ENCODE data around the gene FAM81A.

The FAM81A gene

GRCh38 chr15:59541750-59542149, 103.8 kb downstream of the FAM81A start:
- no peak for DNase-seq (ENCODE audit: low read depth)
- H3K4me3 ChIP-seq (ENCODE audit: low read length), result no peak overlapping the region
- TF ChIP-seq CTCF (conservative IDR thresholded peaks at IDR 0.05; ENCODE audit: low read depth, low read length), result no peak

GRCh38 chr15:59543721-59544547, 105.9 kb downstream of the FAM81A start:
- no peak for TF ChIP-seq CTCF (conservative IDR thresholded peaks at IDR 0.05; ENCODE audit: low read depth, low read length)
- no peak overlapping the region for H3K4me3 ChIP-seq (ENCODE audit: low read length)
- DNase-seq (ENCODE audit: low read depth), result no peak

GRCh38 chr15:59545573-59545972, 107.6 kb downstream of the FAM81A start:
- no peak for TF ChIP-seq CTCF (conservative IDR thresholded peaks at IDR 0.05; ENCODE audit: low read depth, low read length)

GRCh38 chr15:59548501-59549226, 110.7 kb downstream of the FAM81A start:
- DNase-seq (ENCODE audit: low read depth), result no peak
- no peak for TF ChIP-seq CTCF (conservative IDR thresholded peaks at IDR 0.05; ENCODE audit: low read depth, low read length)
- H3K4me3 ChIP-seq (ENCODE audit: low read length), result no peak overlapping the region

More at GRCh38 chr15:59545573-59545972, 107.6 kb downstream of the FAM81A start:
- peak; percentile 55 for DNase-seq (ENCODE audit: low read depth)
- no peak overlapping the region for H3K4me3 ChIP-seq (ENCODE audit: low read length)

- DNase-seq (ENCODE audit: low read depth), result no peak
- no peak for TF ChIP-seq CTCF (conservative IDR thresholded peaks at IDR 0.05; ENCODE audit: low read depth, low read length)
- no peak overlapping the region for H3K4me3 ChIP-seq (ENCODE audit: low read length)
Measured at GRCh38 chr15:59549301-59550185, 111.6 kb downstream of the FAM81A start.

- no peak for TF ChIP-seq CTCF (conservative IDR thresholded peaks at IDR 0.05; ENCODE audit: low read depth, low read length)
- no peak for DNase-seq (ENCODE audit: low read depth)
- no peak overlapping the region for H3K4me3 ChIP-seq (ENCODE audit: low read length)
Measured at GRCh38 chr15:59550530-59550929, 112.5 kb downstream of the FAM81A start.

Data from retinal pigment epithelial cell (primary cell).